ENCODE measurements around the gene NKD1.

- TF ChIP-seq POLR2A (IDR thresholded peaks at IDR 0.05; ENCODE audit: borderline replicate concordance, extremely low read depth, insufficient read depth, insufficient read length), result no peak
- TF ChIP-seq EZH2 (IDR thresholded peaks at IDR 0.05), result no peak
- TF ChIP-seq CTCF (IDR thresholded peaks at IDR 0.05 in 2 of 3, conservative IDR thresholded peaks at IDR 0.05 in 1 of 3; ENCODE audit: borderline replicate concordance in 1 of 3, insufficient read depth in 1 of 3, low read depth in 2 of 3, low read length in 2 of 3), result no peak
- no peak for TF ChIP-seq RAD21 (IDR thresholded peaks at IDR 0.05; ENCODE audit: low read depth)
- TF ChIP-seq ATF3 (IDR thresholded peaks at IDR 0.05), result no peak
Measured at GRCh38 chr16:50692644-50692998, 144.4 kb downstream of the NKD1 start.
